Lung (tissue), 12 donors: ENCODE results near the gene STPG1. TPM values are rescaled to one million over a fixed set of nuclear protein-coding genes. Genes with fewer than 3 reads are reported as not detected.

Experiments used
- ATAC-seq: fragments of 200-7000 bp; cut with Tn5 transposase; one replicate; pipeline ENCODE4 v1.9.1; 2020; ENCODE audit warnings: moderate number of reproducible peaks; ENCODE audit not compliant: insufficient read depth, low FRiP score
- DNase-seq, 3 donors: peaks; one replicate each; pipeline ENCODE4 v3.0.0-alpha.2; 2013 to 2017
- H3K27ac ChIP-seq, 2 donors: one replicate each; pipeline ENCODE4 v1.5.1; 2013; ENCODE audit warnings: mild to moderate bottlenecking in 2 of 2, moderate library complexity in 2 of 2, control low read depth in 1 of 2, inconsistent platforms in 1 of 2, low read depth in 1 of 2, low read length in 1 of 2
- H3K27me3 ChIP-seq, 3 donors: one replicate each; pipeline ENCODE4 v1.5.1; 2013; ENCODE audit warnings: low read length in 2 of 3; ENCODE audit not compliant: control insufficient read depth in 3 of 3, insufficient read depth in 3 of 3
- H3K36me3 ChIP-seq, 4 donors: one replicate each; pipeline ENCODE4 v1.5.1; 2013; ENCODE audit warnings: low read length in 4 of 4, mild to moderate bottlenecking in 1 of 4, moderate library complexity in 1 of 4; ENCODE audit not compliant: control insufficient read depth in 4 of 4, insufficient read depth in 4 of 4
- H3K4me1 ChIP-seq, 5 donors: one replicate each; pipeline ENCODE4 v1.5.1; 2013; ENCODE audit warnings: low read length in 5 of 5, mild to moderate bottlenecking in 2 of 5, moderate library complexity in 1 of 5; ENCODE audit not compliant: control insufficient read depth in 5 of 5, insufficient read depth in 5 of 5
- H3K4me3 ChIP-seq: one replicate; pipeline ENCODE4 v1.5.1; 2013; ENCODE audit warnings: mild to moderate bottlenecking, control low read depth, moderate library complexity
- H3K9ac ChIP-seq, 2 donors: one replicate each; pipeline ENCODE4 v1.5.1; 2013; ENCODE audit warnings: low read length in 2 of 2, control low read depth in 1 of 2; ENCODE audit not compliant: insufficient read depth in 1 of 2
- H3K9me3 ChIP-seq, 4 donors: one replicate each; pipeline ENCODE4 v1.5.1; 2013; ENCODE audit warnings: low read length in 3 of 4, mild to moderate bottlenecking in 1 of 4, moderate library complexity in 1 of 4; ENCODE audit not compliant: control insufficient read depth in 4 of 4, insufficient read depth in 3 of 4
- CTCF ChIP-seq: IDR thresholded peaks from 2 replicates; pipeline ENCODE4 v1.5.1; 2012; ENCODE audit warnings: mild to moderate bottlenecking; ENCODE audit errors: control extremely low read depth, extremely low read depth
- WGBS, 2 donors: extraction: QIAGEN DNeasy Blood & Tissue Kit; methylation state at CpG; one replicate each; pipeline ENCODE4 v1.1.7; 2013; 5-methylcytosine and 5-hydroxymethylcytosine counted together
- polyA plus RNA-seq, 2 donors: library from polyadenylated mRNA; stranded (reverse); fragments of 200-250 nt; gene quantifications; one replicate each; pipeline ENCODE4 v1.2.1, GENCODE V29; 2013
- total RNA-seq, 2 donors: library from RNA; depleted of rRNA in 1 of 2; stranded (reverse); fragments of >200 nt in 1 of 2; gene quantifications; one replicate each; pipeline ENCODE4 v1.2.1, GENCODE V29; 2014 to 2021
- donor health status: control.
- donor health status: control.
- donor health status: Bipolar disorder and iron deficiency.
- donor health status: healthy.
- donor health status: DM: yes; HTN: yes; CAD: no.

STPG1 gene
- total and polyA plus RNA-seq, 4 donors, result 6.7 to 13.5 (median 9.8) TPM

DNA sequence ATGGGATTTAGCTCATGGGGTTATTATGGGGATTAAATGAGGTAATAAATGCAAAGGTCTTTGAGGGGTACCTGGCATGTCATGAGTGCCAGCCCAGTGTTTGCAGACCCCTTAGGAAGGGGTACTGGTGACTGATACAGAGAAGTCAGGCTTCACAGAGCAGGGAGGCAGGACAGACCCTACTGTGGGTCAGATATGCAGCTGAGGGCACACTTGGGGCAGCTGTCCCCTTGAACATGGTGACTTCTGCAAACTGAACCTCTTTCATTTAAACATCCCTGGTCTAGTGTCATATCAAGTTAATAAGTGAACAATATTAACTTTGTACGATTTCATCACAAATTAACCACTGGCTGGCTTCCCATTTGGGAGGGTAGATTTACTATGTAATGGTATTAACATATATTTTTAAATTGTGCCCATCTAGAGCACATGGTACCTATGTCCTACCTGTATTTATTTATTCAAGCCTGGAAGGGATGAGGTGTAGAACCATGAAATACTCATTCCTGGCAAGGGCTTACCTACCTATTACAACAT is 25.9 kb downstream of the STPG1 start:
- no peak for TF ChIP-seq CTCF
- ATAC-seq, result no peak
- Histone ChIP-seq H3K9ac (no peak overlapping the region), H3K27me3 (no peaks in the 10 kb centered on the region), H3K4me1 (peaks cover 0 to 21% (median 10%) of the 10 kb centered on the region in 5 donors), H3K9me3 (no peaks in the 10 kb centered on the region), H3K36me3 (no peaks in the 10 kb centered on the region), H3K4me3 (no peak overlapping the region), H3K27ac (no peak overlapping the region)
- WGBS, 2 donors, result 71 to 76% methylated on average over 1 of the region's 1 CpG
- DNase-seq, result no peak

- ATAC-seq (no peak), DNase-seq (no peak)
- Histone ChIP-seq H3K4me3 (no peak overlapping the region), H3K36me3 (peaks cover 0 to 2% (median 0%) of the 10 kb centered on the region in 4 donors), H3K4me1 (peaks cover 0 to 19% (median 10%) of the 10 kb centered on the region in 5 donors), H3K9me3 (no peaks in the 10 kb centered on the region), H3K9ac (no peak overlapping the region), H3K27ac (no peak overlapping the region), H3K27me3 (no peaks in the 10 kb centered on the region)
- TF ChIP-seq CTCF, result no peak
- 95% methylated on average over 11 of the region's 11 CpGs for WGBS, 2 donors
Observed at GRCh38 chr1:24386931-24387330, 26.7 kb downstream of the STPG1 start.

DNA sequence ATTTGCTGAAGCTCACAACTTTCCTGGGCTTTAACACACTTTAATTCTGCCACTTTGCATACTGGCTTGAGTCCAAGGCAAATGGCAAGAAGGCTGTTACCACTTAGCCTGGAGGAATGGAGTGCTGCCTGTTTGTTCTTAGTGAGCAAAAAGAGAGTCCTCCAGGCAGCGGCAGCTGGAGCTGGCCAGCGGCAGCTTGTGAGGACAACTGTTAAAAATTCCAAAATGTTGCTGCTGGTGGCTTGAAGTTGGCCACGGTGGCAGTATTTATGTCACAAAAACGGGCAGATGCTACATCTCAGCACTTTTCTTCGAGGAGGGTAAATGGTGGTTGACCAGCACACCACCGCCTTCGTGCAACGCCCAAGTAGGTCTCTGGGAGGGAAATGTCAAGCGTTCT is 27.3 kb downstream of the STPG1 start:
- H3K9me3 ChIP-seq, result no peaks in the 10 kb centered on the region
- H3K27ac ChIP-seq, result no peak overlapping the region
- H3K4me3 ChIP-seq, result no peak overlapping the region
- DNase-seq (peak; percentile 76 to 86 (median 76)), ATAC-seq (no peak)
- no peak for TF ChIP-seq CTCF
- 70 to 89% methylated on average over 9 of the region's 9 CpGs for WGBS, 2 donors
- H3K4me1 ChIP-seq, result peaks cover 0 to 17% (median 10%) of the 10 kb centered on the region in 5 donors
- H3K36me3 ChIP-seq, result peaks cover 0 to 2% (median 0%) of the 10 kb centered on the region in 4 donors
- no peak overlapping the region for H3K9ac ChIP-seq
- no peaks in the 10 kb centered on the region for H3K27me3 ChIP-seq
